HG03439 (cell line): ENCODE data around the gene DLEU7.

Experiments
- ATAC-seq: cut with Tn5 transposase; IDR thresholded peaks from one replicate; pipeline ENCODE4 v1.9.1; 2021; ENCODE audit warnings: mild to moderate bottlenecking, moderate library complexity; ENCODE audit not compliant: unreplicated experiment

DLEU7 gene

DNA sequence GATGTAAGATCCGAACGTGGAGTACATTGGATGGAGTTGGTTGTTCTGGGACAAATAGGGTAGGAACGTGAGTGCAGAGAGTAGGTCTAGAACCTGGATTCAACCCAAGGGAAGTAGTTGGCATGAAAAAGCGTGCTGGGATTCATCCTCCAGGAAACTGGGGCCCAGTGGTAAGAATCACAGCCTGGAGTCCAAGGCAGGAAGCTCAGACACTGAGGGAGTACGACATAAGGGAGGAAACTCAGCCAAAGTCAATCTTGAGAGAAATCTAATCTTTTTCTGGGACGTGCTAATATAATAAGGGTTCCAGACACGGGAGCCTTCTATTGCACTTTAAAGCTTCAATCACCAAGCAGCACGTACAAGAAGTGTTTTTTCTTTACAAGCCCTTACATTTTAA, 46.4 kb downstream of the DLEU7 start:
- ATAC-seq, result no peak

DNA sequence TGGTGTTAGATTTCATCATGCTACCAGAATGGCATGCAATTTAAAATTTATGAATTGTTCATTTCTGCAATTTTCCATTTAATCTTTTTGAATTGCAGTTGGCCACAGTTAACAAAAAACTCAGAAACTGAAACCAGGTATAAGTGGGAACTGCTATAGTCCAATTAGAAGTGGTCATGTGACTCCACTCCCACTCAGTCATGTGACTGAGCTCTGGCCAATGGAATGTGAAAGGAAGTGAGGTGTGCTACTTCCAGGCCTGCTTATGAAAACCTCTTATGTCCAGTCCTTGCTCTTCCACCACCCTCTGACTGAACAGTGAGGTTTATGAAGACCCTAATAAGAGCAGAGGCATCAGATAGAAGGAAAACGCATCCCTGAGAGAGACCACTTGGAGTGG, 47.0 kb downstream of the DLEU7 start:
- no peak for ATAC-seq

DNA sequence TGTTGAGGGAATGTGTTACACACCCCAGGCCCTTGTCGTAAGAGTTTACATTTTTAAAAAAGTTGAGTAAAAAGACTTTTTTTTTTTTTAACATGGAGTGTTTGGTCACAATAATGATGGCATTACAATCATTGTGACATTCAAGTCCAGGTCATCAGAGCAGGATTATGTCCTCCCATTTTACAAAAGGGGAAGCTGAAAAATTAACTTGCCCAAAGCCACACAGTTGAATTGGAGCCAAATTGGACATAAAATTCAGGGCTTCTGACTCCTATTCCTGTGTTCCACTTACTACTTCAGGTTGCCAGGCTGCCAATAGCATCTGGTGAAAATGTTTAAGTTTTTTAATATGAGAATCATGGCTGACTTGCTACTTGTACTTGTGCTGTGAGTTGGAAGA, 49.3 kb downstream of the DLEU7 start:
- no peak for ATAC-seq

DNA sequence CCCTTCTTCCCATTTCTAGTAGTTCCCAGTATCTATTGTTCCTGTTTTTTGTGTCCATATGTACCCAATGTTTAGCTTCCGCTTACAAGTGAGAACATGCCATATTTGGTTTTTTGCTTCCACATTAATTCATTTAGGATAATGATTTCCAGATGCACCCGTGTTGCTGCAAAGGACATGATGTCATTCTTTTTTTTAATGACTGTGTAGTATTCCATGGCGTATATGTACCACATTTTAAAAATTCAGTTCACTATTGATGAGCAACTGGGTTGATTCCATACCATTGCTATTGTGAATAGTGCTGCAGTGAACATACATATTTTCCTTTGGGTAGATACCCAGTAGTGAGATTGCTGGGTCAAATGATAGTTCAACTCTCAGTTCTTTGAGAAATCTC, 50.5 kb downstream of the DLEU7 start:
- no peak for ATAC-seq

DNA sequence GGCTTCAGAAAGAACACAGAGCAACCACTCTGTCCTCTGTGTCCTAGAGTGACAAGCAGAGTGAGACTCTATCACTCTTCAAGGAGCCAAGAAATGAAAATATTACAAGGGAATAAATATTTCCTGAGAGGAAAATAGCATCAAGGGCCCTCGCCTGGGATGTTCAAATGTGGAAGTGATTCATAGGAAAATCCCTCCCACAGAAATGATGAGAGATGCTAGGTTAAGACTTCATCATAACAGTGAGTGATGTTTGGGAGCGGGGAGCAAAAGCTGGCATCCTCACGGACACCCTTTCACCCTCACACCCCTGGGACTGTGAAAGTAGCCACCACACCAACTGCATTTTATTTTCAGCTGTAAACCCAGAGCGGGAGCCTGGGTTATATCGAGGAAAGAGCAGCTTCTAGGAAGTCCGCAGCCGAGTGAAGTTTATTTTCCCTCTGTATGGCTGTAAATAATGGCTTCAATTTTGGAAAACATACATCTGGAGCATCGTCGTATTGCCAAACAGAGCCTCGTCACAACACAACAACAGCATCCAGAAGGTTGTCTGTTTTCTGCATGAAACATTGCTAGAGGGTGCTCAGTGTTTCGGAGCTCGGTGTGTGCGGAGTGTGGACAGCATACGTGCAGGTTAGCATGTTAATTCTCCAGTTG, 54.8 kb downstream of the DLEU7 start:
- no peak for ATAC-seq

DNA sequence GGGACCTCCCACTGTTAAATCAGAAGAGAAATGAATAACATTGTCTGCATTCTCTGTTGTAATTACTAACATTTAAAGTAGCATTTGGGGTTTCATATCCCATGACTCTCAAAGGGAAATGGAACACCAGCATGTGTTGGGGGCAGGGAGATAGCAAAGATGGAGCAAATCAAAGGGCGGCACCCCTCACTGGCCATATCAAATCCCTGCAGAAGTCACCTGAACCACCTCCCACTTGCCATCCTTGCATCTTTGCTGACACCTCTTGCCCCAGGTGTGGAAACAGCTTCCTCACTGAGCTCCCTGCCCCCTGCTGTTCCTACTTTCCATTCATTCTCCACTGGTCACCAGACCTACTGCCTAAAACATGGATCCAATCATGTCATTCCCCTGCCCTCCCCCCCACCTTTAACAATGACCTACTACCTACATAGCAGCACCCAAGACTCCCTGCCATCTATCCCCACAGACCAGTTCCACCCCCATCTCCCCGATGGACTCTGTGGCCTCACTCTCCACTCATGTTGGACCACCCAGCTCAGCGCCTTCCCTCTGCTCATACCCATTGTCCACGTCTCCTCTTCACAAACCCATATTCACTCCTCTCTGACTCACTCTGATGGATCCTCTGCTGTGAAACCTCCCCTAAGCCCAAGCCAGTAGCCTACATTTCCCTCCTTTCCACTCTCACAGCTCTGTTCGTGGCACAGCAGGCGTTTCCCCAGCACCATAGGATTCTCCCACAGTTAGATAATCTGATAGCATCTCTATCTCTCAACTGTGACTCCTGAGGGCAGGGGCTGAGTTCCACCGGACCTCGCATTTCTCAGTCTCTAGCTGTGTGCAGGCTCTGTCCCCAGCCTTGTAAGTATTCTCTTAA, 55.9 kb downstream of the DLEU7 start:
- no peak for ATAC-seq

DNA sequence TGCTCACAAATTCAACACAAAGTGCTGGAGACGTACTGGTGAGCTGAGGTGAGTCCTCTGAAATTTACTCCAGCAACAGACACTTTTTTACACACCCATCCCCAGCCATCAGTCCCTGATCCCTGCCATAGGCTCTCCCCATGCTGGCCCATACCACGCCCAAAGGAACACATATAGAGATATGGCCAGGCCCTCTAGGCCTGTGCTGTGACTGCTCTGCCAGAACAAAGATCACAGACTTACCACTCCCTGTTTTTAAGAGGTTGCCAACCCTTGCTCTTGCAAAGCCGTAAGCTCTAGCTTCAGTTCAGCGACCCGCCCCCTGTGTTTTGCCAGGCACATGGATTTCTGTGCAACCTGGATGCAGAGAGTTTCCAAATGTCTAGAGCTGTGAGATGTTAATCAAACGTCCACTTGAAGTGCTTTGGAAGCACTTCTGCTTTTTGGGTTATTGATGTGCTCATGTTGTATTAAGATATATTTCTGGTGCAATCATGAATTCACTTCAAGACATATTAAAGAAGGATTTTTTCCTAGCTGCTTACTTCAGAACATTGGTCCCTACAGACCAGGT, 59.7 kb downstream of the DLEU7 start:
- no peak for ATAC-seq

DNA sequence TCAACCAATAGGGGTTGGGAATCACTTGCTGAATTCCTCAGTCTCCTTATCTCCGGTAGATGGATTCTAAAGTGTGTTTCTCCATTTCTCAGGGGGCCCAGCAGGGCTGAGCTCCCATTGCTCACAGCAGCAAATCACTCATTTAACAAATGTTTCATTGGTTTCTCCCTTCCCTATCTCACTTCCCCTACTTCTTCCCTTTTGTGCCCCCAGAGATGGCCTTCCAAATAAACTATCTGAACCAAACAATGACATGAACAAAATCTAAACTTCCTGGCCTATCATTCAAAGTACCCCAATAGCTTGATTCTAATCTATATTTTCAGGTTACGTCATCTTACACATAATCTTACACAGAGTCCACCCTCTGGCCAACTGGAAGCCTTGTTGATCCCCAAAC, 60.4 kb downstream of the DLEU7 start:
- ATAC-seq, result no peak

DNA sequence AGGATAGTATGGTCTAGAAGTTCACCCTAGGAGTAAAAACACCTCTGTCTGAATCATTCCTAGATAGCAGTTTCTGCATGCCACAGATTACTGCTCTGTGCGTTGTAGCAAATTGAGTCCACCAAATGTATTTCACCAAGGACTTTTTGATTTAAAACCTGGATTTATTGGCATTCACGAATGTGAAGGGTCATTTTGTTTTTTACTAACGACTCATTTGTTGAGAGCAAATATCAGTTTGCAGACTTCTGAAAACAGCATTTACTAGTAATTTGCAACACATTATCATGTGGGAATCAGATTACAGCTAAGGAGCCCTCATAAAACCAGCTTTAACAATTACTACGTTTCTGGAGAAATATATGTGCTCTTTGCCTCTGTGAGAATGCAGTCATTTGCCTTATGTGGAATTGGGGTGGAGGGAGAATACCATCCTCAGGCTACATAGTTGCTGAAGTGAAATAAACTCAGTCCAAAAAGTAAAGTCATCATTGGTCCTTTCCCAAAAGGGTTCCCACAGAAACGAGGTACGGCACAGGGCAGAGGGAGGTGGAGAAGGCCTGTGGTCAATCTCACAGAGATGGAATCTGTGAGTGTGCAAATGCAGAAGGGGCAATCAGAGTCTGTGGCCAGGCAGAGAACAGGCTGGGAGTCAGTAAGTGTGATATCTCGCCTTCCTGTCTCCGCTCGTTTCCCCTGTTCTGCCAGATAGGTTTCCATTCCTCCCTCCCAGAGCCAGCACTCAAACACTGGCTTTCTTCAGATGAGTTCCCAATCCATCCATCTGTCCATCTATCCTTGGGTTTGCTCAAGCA, 63.1 kb downstream of the DLEU7 start:
- ATAC-seq, result no peak

DNA sequence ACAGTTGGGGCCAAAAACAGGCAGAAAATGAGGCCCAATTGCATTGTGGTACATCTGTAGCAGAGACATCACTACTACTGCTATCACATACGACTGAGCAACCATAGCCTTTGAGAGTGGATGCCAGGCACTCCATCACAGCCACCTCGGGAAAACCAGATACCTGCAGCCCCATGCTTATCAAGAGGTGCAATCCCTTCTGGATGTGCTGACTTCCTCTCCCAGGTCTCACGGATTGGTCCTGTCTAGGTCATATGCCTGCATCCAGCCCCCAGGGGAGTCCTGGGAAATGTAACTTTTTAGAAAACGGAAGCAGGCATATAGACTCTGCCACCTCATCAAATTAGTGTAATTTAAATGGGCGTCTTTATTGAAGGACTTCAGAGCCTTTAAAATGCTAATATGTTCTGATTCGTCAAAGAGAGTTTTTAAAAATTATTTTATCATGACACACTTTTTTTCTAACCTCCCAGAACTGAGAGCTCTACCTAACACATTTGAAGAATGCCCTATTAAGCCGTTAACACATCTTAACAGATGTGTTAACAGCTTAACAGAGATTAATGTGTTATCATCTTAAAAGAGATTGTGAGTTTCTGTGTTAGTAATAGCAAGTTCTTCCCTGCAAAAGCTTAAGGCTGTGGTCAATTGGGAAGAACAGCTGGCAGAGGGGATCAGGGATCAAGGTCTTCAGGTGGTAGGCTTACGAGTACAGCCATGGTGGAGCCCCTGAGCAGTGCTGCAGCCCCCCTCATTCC, 63.9 kb downstream of the DLEU7 start:
- ATAC-seq, result no peak
